Gastroesophageal sphincter (tissue), 2 donors: ENCODE measurements around the gene ZIC2.

Experiments used
- EP300 ChIP-seq: sonication (generic); formaldehyde crosslinking; IDR thresholded peaks from one replicate; pipeline ENCODE4 v1.6.1; 2017; ENCODE audit warnings: antibody characterized with exemption, mild to moderate bottlenecking
- POLR2AphosphoS5 ChIP-seq: sonication (generic); formaldehyde crosslinking; IDR thresholded peaks from one replicate; pipeline ENCODE4 v1.6.1; 2017; ENCODE audit warnings: antibody characterized with exemption

- TF ChIP-seq EP300 = no peak
- no peak for TF ChIP-seq POLR2AphosphoS5
Observed at GRCh38 chr13:99955747-99956472, 25.7 kb upstream of the ZIC2 start.
